ENCODE results near the gene RASIP1. TPM values are rescaled to one million over a fixed set of nuclear protein-coding genes. Genes with fewer than 3 reads are reported as not detected.
"Not testable (repeated sequence)": the region's sequence is repeated elsewhere in the genome, so short reads cannot be mapped to it uniquely, and the experiment has no call there.

RASIP1 gene
- total and polyA plus RNA-seq, 2 donors (not counting 1 experiment from before 2014, with no cell fraction given), result 0.20 TPM; not detected in 1

DNA sequence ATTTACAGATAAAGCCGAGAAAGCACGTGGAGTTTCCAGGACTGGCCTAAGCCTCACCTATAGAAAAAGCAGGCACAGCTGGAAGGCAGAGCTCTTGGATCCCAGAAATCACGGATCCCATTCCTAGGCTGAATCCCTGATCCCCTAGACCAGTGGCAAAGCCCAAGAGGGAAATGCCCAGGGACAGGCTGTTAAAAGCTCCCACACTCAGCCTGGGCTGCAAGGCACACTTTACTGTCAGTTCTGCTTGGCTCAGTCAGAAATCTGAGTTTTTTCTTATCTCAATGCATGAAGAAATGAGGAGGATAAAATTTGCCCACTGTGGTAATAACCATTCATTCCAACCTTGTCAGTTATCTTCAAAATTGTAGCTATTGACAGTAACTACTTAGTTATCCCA, 52.6 kb downstream of the RASIP1 start:
- ChIA-PET CTCF (interaction anchor here (1.6 kb wide), 1 partner anchor 12 kb away, joined by 3 read pairs; no protein-coding TSS in a partner anchor), POLR2A (no interaction called here)
- no peak overlapping the region for H3K9ac ChIP-seq (ENCODE audit: low read length)
- Mint-ChIP-seq H3K4me1 (peaks cover 2% of the 10 kb centered on the region), H3K27ac (no peak overlapping the region), H3K9me3 (ENCODE audit: insufficient read depth) (no peaks in the 10 kb centered on the region), H3K27me3 (no peaks in the 10 kb centered on the region), H3K4me3 (no peak overlapping the region)
- intact Hi-C loops (cut with micrococcal nuclease), result no loop called here
- no peaks in the 10 kb centered on the region for H3K36me3 ChIP-seq (replicated peaks in 1 of 2; ENCODE audit: control extremely low read depth in 1 of 2, control insufficient read depth in 1 of 2, extremely low read depth in 1 of 2, insufficient read depth in 2 of 2, low read length in 1 of 2)
- H3K27me3 ChIP-seq (replicated peaks in 1 of 4; ENCODE audit: control extremely low read depth in 1 of 4, control insufficient read depth in 3 of 4, insufficient read depth in 4 of 4, low read length in 3 of 4), result no peaks in the 10 kb centered on the region
- no peak overlapping the region for H2AFZ ChIP-seq (ENCODE audit: insufficient read depth, low read depth, low read length, poor library complexity, severe bottlenecking)
- H3K4me3 ChIP-seq (ENCODE audit: control extremely low read depth in 1 of 5, extremely low read depth in 1 of 5, insufficient read depth in 1 of 5, low read depth in 2 of 5, low read length in 4 of 5), result no peak overlapping the region
- no peaks in the 10 kb centered on the region for H3K79me2 ChIP-seq (ENCODE audit: control insufficient read depth, insufficient read depth, low read length)
- ATAC-seq (ENCODE audit: low read depth) (no peak), DNase-seq (no peak)
- no peak for TF ChIP-seq EZH2 (IDR thresholded peaks at IDR 0.05; ENCODE audit: borderline replicate concordance, insufficient read depth, low read depth, low read length, poor library complexity, severe bottlenecking)
- TF ChIP-seq, protein P1, sequence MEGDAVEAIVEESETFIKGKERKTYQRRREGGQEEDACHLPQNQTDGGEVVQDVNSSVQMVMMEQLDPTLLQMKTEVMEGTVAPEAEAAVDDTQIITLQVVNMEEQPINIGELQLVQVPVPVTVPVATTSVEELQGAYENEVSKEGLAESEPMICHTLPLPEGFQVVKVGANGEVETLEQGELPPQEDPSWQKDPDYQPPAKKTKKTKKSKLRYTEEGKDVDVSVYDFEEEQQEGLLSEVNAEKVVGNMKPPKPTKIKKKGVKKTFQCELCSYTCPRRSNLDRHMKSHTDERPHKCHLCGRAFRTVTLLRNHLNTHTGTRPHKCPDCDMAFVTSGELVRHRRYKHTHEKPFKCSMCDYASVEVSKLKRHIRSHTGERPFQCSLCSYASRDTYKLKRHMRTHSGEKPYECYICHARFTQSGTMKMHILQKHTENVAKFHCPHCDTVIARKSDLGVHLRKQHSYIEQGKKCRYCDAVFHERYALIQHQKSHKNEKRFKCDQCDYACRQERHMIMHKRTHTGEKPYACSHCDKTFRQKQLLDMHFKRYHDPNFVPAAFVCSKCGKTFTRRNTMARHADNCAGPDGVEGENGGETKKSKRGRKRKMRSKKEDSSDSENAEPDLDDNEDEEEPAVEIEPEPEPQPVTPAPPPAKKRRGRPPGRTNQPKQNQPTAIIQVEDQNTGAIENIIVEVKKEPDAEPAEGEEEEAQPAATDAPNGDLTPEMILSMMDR (IDR thresholded peaks at IDR 0.05), result no peak
- 93% methylated on average over 3 of the region's 3 CpGs for WGBS (ENCODE audit: insufficient coverage)
- no peak overlapping the region for H3K4me2 ChIP-seq (replicated peaks; ENCODE audit: low read depth, low read length, poor library complexity, severe bottlenecking)
- H3K27ac ChIP-seq (ENCODE audit: low read length in 2 of 2), result no peak overlapping the region
- H4K20me1 ChIP-seq (ENCODE audit: control insufficient read depth, insufficient read depth, low read length, poor library complexity, severe bottlenecking), result no peaks in the 10 kb centered on the region
- no peaks in the 10 kb centered on the region for H3K4me1 ChIP-seq (ENCODE audit: control insufficient read depth in 2 of 2, insufficient read depth in 2 of 2, low read length in 2 of 2)
- no peaks in the 10 kb centered on the region for H3K9me3 ChIP-seq (ENCODE audit: control extremely low read depth in 1 of 3, control insufficient read depth in 2 of 3, insufficient read depth in 1 of 3, low read length in 2 of 3)

DNA sequence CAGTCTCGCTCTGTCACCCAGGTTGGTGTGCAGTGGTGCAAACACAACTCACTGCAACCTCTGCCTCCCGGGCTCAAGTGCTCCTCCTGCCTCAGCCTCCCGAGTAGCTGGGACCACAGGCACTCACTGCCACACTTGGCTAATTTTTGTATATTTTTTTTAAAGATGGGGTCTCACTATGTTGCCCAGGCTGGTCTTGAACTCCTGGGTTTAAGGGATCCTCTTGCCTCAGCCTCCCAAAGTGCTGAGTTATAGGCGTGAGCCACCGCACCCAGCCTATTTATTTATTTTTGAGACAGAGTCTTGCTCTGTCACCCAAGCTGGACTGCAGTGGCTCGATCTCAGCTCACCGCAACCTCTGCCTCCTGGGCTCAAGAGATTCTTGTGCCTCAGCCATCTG, 53.8 kb downstream of the RASIP1 start:
- H3K4me3 ChIP-seq (ENCODE audit: control extremely low read depth in 1 of 5, extremely low read depth in 1 of 5, insufficient read depth in 1 of 5, low read depth in 2 of 5, low read length in 4 of 5); H3K27ac Mint-ChIP-seq; H3K4me1 Mint-ChIP-seq; ATAC-seq (ENCODE audit: low read depth); intact Hi-C loops (cut with micrococcal nuclease); H3K27me3 Mint-ChIP-seq; H3K9me3 ChIP-seq (ENCODE audit: control extremely low read depth in 1 of 3, control insufficient read depth in 2 of 3, insufficient read depth in 1 of 3, low read length in 2 of 3); H3K27ac ChIP-seq (ENCODE audit: low read length in 2 of 2); H3K27me3 ChIP-seq (replicated peaks in 1 of 4; ENCODE audit: control extremely low read depth in 1 of 4, control insufficient read depth in 3 of 4, insufficient read depth in 4 of 4, low read length in 3 of 4); H3K36me3 ChIP-seq (replicated peaks in 1 of 2; ENCODE audit: control extremely low read depth in 1 of 2, control insufficient read depth in 1 of 2, extremely low read depth in 1 of 2, insufficient read depth in 2 of 2, low read length in 1 of 2); H3K4me2 ChIP-seq (replicated peaks; ENCODE audit: low read depth, low read length, poor library complexity, severe bottlenecking); H3K9me3 Mint-ChIP-seq (ENCODE audit: insufficient read depth); H3K4me3 Mint-ChIP-seq; H4K20me1 ChIP-seq (ENCODE audit: control insufficient read depth, insufficient read depth, low read length, poor library complexity, severe bottlenecking); H3K79me2 ChIP-seq (ENCODE audit: control insufficient read depth, insufficient read depth, low read length); DNase-seq; H3K4me1 ChIP-seq (ENCODE audit: control insufficient read depth in 2 of 2, insufficient read depth in 2 of 2, low read length in 2 of 2); H3K9ac ChIP-seq (ENCODE audit: low read length); H2AFZ ChIP-seq (ENCODE audit: insufficient read depth, low read depth, low read length, poor library complexity, severe bottlenecking): not testable (repeated sequence)
- ChIA-PET POLR2A (interaction anchor here (0.6 kb wide), 1 partner anchor 39 kb away, joined by 3 read pairs; no protein-coding TSS in a partner anchor), CTCF (interaction anchor here (0.6 to 1.6 kb wide), 2 partner anchors 11 to 155 kb away, joined by 3 read pairs; no protein-coding TSS in a partner anchor)
- WGBS (ENCODE audit: insufficient coverage), result 97% methylated on average over 4 of the region's 7 CpGs
